ENCODE measurements around the gene PRCC. TPM values are rescaled to one million over a fixed set of nuclear protein-coding genes. Genes with fewer than 3 reads are reported as not detected.

PRCC gene
- total RNA-seq, result 10 to 100 TPM; 67.7 to 84.4 TPM

- Mint-ChIP-seq H3K27ac (peak within 1 kb of the TSS; percentile 95), H3K9me3 (no peaks in the 10 kb centered on the region)
- DNase-seq, result peak; percentile 95 to 98
Observed at GRCh38 chr1:156767101-156767878, at the start of gene PRCC. TSS of gene PRCC (plus strand) at chr1:156767535. CDS start at chr1:156767772, 237 bp downstream.

GRCh38 chr1:156721131-156721530 is 46.2 kb upstream of the PRCC start:
- H3K4me3 Mint-ChIP-seq, result peak overlapping the region in 1 of 2 donors; percentile 60
- no peaks in the 10 kb centered on the region for H3K27me3 Mint-ChIP-seq (ENCODE audit: low read depth)
- DNase-seq, result no peak
- H3K36me3 Mint-ChIP-seq (ENCODE audit: insufficient read depth in 2 of 2), result peaks cover 10 to 21% of the 10 kb centered on the region in 2 donors
- peak overlapping the region; percentile 96 for H3K27ac Mint-ChIP-seq
- H3K4me1 Mint-ChIP-seq (ENCODE audit: low read depth), result peaks cover 25% of the 10 kb centered on the region
- H3K9me3 Mint-ChIP-seq, result no peaks in the 10 kb centered on the region
- peak; percentile 33 to 38 for ATAC-seq (replicated peaks in 1 of 2)

More at GRCh38 chr1:156767101-156767878, at the start of gene PRCC:
- peak; percentile 96 for ATAC-seq (replicated peaks in 1 of 2)
- no peaks in the 10 kb centered on the region for H3K27me3 Mint-ChIP-seq (ENCODE audit: low read depth)
- H3K4me3 Mint-ChIP-seq, result no peak within 1 kb of the TSS
- peaks cover 48% of the 10 kb centered on the region for H3K4me1 Mint-ChIP-seq (ENCODE audit: low read depth)
- H3K36me3 Mint-ChIP-seq (ENCODE audit: insufficient read depth in 2 of 2), result peaks cover 7 to 17% of the 10 kb centered on the region in 2 donors

GRCh38 chr1:156721535-156721934 is 45.8 kb upstream of the PRCC start:
- H3K36me3 Mint-ChIP-seq (ENCODE audit: insufficient read depth in 2 of 2), result peaks cover 10 to 21% of the 10 kb centered on the region in 2 donors
- ATAC-seq (replicated peaks in 1 of 2) (peak; percentile 65 to 83), DNase-seq (peak; percentile 43 to 53)
- peak overlapping the region; percentile 96 for H3K27ac Mint-ChIP-seq
- H3K4me1 Mint-ChIP-seq (ENCODE audit: low read depth), result peaks cover 25% of the 10 kb centered on the region
- H3K9me3 Mint-ChIP-seq, result no peaks in the 10 kb centered on the region
- peak overlapping the region in 1 of 2 donors; percentile 60 for H3K4me3 Mint-ChIP-seq
- no peaks in the 10 kb centered on the region for H3K27me3 Mint-ChIP-seq (ENCODE audit: low read depth)

- peak; percentile 22 to 40 for ATAC-seq (replicated peaks in 1 of 2)
- H3K9me3 Mint-ChIP-seq, result no peaks in the 10 kb centered on the region
- H3K36me3 Mint-ChIP-seq (ENCODE audit: insufficient read depth in 2 of 2), result peaks cover 13 to 27% of the 10 kb centered on the region in 2 donors
- H3K4me1 Mint-ChIP-seq (ENCODE audit: low read depth), result peaks cover 27% of the 10 kb centered on the region
- peak; percentile 83 to 89 for DNase-seq
- H3K4me3 Mint-ChIP-seq, result no peak overlapping the region
- no peaks in the 10 kb centered on the region for H3K27me3 Mint-ChIP-seq (ENCODE audit: low read depth)
- no peak overlapping the region for H3K27ac Mint-ChIP-seq
Observed at GRCh38 chr1:156725683-156726280, 41.6 kb upstream of the PRCC start.

GRCh38 chr1:156726549-156727226 is 40.6 kb upstream of the PRCC start:
- Mint-ChIP-seq H3K27ac (peak overlapping the region; percentile 94), H3K36me3 (ENCODE audit: insufficient read depth in 2 of 2) (peaks cover 10 to 29% of the 10 kb centered on the region in 2 donors), H3K9me3 (no peaks in the 10 kb centered on the region)

GRCh38 chr1:156727492-156727891 is 39.8 kb upstream of the PRCC start:
- Mint-ChIP-seq H3K27me3 (ENCODE audit: low read depth) (no peaks in the 10 kb centered on the region), H3K36me3 (ENCODE audit: insufficient read depth in 2 of 2) (peaks cover 10 to 28% of the 10 kb centered on the region in 2 donors), H3K4me3 (no peak overlapping the region), H3K27ac (peak overlapping the region; percentile 94), H3K9me3 (no peaks in the 10 kb centered on the region), H3K4me1 (ENCODE audit: low read depth) (peaks cover 23% of the 10 kb centered on the region)
- ATAC-seq (replicated peaks in 1 of 2), result no peak
- no peak for DNase-seq

More at GRCh38 chr1:156726549-156727226, 40.6 kb upstream of the PRCC start:
- Mint-ChIP-seq H3K4me3 (no peak overlapping the region), H3K27me3 (ENCODE audit: low read depth) (no peaks in the 10 kb centered on the region), H3K4me1 (ENCODE audit: low read depth) (peaks cover 24% of the 10 kb centered on the region)
- ATAC-seq (replicated peaks in 1 of 2) (no peak), DNase-seq (peak; percentile 67)

- ATAC-seq (replicated peaks in 1 of 2) (peak; percentile 75 to 81), DNase-seq (peak; percentile 87 to 88)
- Mint-ChIP-seq H3K9me3 (no peaks in the 10 kb centered on the region), H3K4me1 (ENCODE audit: low read depth) (peaks cover 22% of the 10 kb centered on the region), H3K27ac (peak within 1 kb of the TSS; percentile 99), H3K36me3 (ENCODE audit: insufficient read depth in 2 of 2) (peaks cover 11 to 28% of the 10 kb centered on the region in 2 donors), H3K4me3 (peak within 1 kb of the TSS in 1 of 2 donors; percentile 97), H3K27me3 (ENCODE audit: low read depth) (no peaks in the 10 kb centered on the region)
Observed at GRCh38 chr1:156727926-156728598, 39.3 kb upstream of the PRCC start, which contains the start of gene METTL25B. TSS of gene METTL25B (plus strand) at chr1:156728469. CDS start at chr1:156729105, 636 bp downstream.

- H3K4me3 Mint-ChIP-seq, result peak within 1 kb of the TSS in 1 of 2 donors; percentile 97
- no peaks in the 10 kb centered on the region for H3K9me3 Mint-ChIP-seq
- H3K36me3 Mint-ChIP-seq (ENCODE audit: insufficient read depth in 2 of 2), result peaks cover 4 to 21% of the 10 kb centered on the region in 2 donors
- H3K4me1 Mint-ChIP-seq (ENCODE audit: low read depth), result peaks cover 22% of the 10 kb centered on the region
- ATAC-seq (replicated peaks in 1 of 2) (peak; percentile 94 to 95), DNase-seq (peak; percentile 95 to 97)
- H3K27ac Mint-ChIP-seq, result peak within 1 kb of the TSS; percentile 99
- H3K27me3 Mint-ChIP-seq (ENCODE audit: low read depth), result no peaks in the 10 kb centered on the region
Observed at GRCh38 chr1:156728599-156729462, 38.5 kb upstream of the PRCC start, which contains the start of gene ISG20L2. TSS of gene ISG20L2 (minus strand) at chr1:156728766. CDS start at chr1:156727652, 1,114 bp downstream.

GRCh38 chr1:156733989-156734584 is 33.2 kb upstream of the PRCC start:
- peaks cover 27% of the 10 kb centered on the region for H3K4me1 Mint-ChIP-seq (ENCODE audit: low read depth)
- no peaks in the 10 kb centered on the region for H3K9me3 Mint-ChIP-seq
- DNase-seq (no peak), ATAC-seq (replicated peaks in 1 of 2) (no peak)
- H3K4me3 Mint-ChIP-seq, result no peak overlapping the region
- no peaks in the 10 kb centered on the region for H3K27me3 Mint-ChIP-seq (ENCODE audit: low read depth)
- peaks cover 1 to 13% of the 10 kb centered on the region in 2 donors for H3K36me3 Mint-ChIP-seq (ENCODE audit: insufficient read depth in 2 of 2)
- no peak overlapping the region for H3K27ac Mint-ChIP-seq

- H3K4me3 Mint-ChIP-seq, result no peak overlapping the region
- H3K27ac Mint-ChIP-seq, result peak overlapping the region; percentile 41
- H3K36me3 Mint-ChIP-seq (ENCODE audit: insufficient read depth in 2 of 2), result peaks cover 1 to 6% of the 10 kb centered on the region in 2 donors
Observed at GRCh38 chr1:156738407-156738806, 28.9 kb upstream of the PRCC start.

GRCh38 chr1:156738916-156739315 is 28.4 kb upstream of the PRCC start:
- Mint-ChIP-seq H3K36me3 (ENCODE audit: insufficient read depth in 2 of 2) (peaks cover 1 to 9% of the 10 kb centered on the region in 2 donors), H3K27me3 (ENCODE audit: low read depth) (no peaks in the 10 kb centered on the region), H3K27ac (peak overlapping the region; percentile 81), H3K4me1 (ENCODE audit: low read depth) (peaks cover 31% of the 10 kb centered on the region), H3K9me3 (no peaks in the 10 kb centered on the region), H3K4me3 (peak overlapping the region; percentile 13 to 72)
- no peak for DNase-seq
- no peak for ATAC-seq (replicated peaks in 1 of 2)

More at GRCh38 chr1:156738407-156738806, 28.9 kb upstream of the PRCC start:
- Mint-ChIP-seq H3K27me3 (ENCODE audit: low read depth) (no peaks in the 10 kb centered on the region), H3K4me1 (ENCODE audit: low read depth) (peaks cover 31% of the 10 kb centered on the region), H3K9me3 (no peaks in the 10 kb centered on the region)
- ATAC-seq (replicated peaks in 1 of 2) (no peak), DNase-seq (no peak)

All from activated T-cell treated with anti-CD3 and anti-CD28 coated beads, Interleukin-2, amount 50 U/mL, for 72 hours (primary cell).